ENCODE measurements around the gene KRTAP9-9. TPM values are rescaled to one million over a fixed set of nuclear protein-coding genes. Genes with fewer than 3 reads are reported as not detected.
"Not testable (repeated sequence)": the region's sequence is repeated elsewhere in the genome, so short reads cannot be mapped to it uniquely, and the experiment has no call there.

The KRTAP9-9 gene
- total RNA-seq, 1 experiment from 2014 or later: not detected

DNA sequence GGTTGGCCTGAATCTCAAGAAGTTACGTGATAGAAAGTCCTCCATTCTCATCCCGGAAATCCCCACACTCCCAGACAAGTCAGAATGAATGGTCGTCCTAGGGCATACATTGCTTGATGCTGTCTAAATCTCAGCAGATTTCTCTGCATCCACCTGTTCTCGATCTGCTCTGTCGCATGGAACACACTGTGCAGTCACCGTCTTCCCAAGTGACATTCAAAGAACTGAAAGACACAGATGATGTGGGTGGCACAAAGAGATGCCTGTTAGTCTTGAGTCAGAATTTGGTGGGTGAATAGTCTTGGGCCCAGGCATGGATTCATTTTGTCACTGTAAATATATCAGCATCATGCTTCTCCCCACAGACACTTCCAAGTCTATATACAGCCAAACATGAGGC lies 23.5 kb upstream of the KRTAP9-9 start:
- Histone ChIP-seq H3K56ac (ENCODE audit: insufficient read length, low read depth, low read length) (no peak overlapping the region), H3K27ac (ENCODE audit: insufficient read length, low read depth, low read length) (no peak overlapping the region), H3K9me3 (ENCODE audit: control insufficient read depth, low read depth, low read length) (no peaks in the 10 kb centered on the region), H2BK120ac (ENCODE audit: low read depth, low read length, poor library complexity, severe bottlenecking) (no peak overlapping the region), H3K4ac (ENCODE audit: low read depth, low read length) (no peak overlapping the region), H4K8ac (replicated peaks; ENCODE audit: insufficient read length, low read depth, low read length) (no peak overlapping the region), H3K23ac (ENCODE audit: insufficient read length, low read depth, low read length) (no peak overlapping the region), H2BK5ac (ENCODE audit: insufficient read length, low read length) (no peak overlapping the region), H3K23me2 (ENCODE audit: insufficient read length, low read depth, low read length, poor library complexity, severe bottlenecking) (no peaks in the 10 kb centered on the region), H3K27me3 (ENCODE audit: insufficient read depth, low read length) (no peaks in the 10 kb centered on the region), H2AFZ (ENCODE audit: low read length) (no peak overlapping the region), H3K4me2 (ENCODE audit: insufficient read depth, insufficient read length, low read length) (no peak overlapping the region), H2AK5ac (ENCODE audit: insufficient read length, low read length) (no peak overlapping the region), H3K18ac (ENCODE audit: insufficient read length, low read depth, low read length) (no peak overlapping the region), H4K20me1 (ENCODE audit: control insufficient read depth, insufficient read depth, insufficient read length) (no peaks in the 10 kb centered on the region), H3K14ac (ENCODE audit: insufficient read depth, low read length) (no peak overlapping the region), H2BK15ac (ENCODE audit: low read depth, low read length) (no peak overlapping the region), H3K79me1 (ENCODE audit: insufficient read depth, low read depth, low read length, poor library complexity, severe bottlenecking) (no peaks in the 10 kb centered on the region), H2BK12ac (ENCODE audit: insufficient read length, low read depth, low read length) (no peak overlapping the region), H3T11ph (ENCODE audit: low read length) (no peak overlapping the region), H4K5ac (ENCODE audit: insufficient read length, low read depth, low read length) (no peak overlapping the region), H3K9ac (ENCODE audit: extremely low read depth, insufficient read length, low read length) (no peak overlapping the region), H3K79me2 (ENCODE audit: insufficient read depth, low read length) (no peaks in the 10 kb centered on the region), H2BK20ac (ENCODE audit: low read depth, low read length, poor library complexity, severe bottlenecking) (no peak overlapping the region), H4K91ac (ENCODE audit: insufficient read length, low read depth, low read length) (no peak overlapping the region), H3K4me1 (ENCODE audit: insufficient read depth, low read length) (no peaks in the 10 kb centered on the region)
- WGBS (ENCODE audit: extremely low coverage, insufficient read length, low lambda C conversion rate): no CpG with 5 or more reads among the region's 6 CpGs
- DNase-seq: no peak
- Mint-ChIP-seq H3K4me3 (no peak overlapping the region), H3K27ac (no peak overlapping the region), H3K27me3 (ENCODE audit: low read depth) (peaks cover 5% of the 10 kb centered on the region), H3K9me3 (no peaks in the 10 kb centered on the region; a peak in 1 of 5 replicates), H3K36me3 (ENCODE audit: insufficient read depth in 1 of 3, low read depth in 3 of 3) (no peaks in the 10 kb centered on the region), H3K4me1 (peaks cover 3 to 7% of the 10 kb centered on the region in 2 experiments; a peak in 2 of 4 replicates)
- TF ChIP-seq CTCF (conservative IDR thresholded peaks at IDR 0.05): no peak

DNA sequence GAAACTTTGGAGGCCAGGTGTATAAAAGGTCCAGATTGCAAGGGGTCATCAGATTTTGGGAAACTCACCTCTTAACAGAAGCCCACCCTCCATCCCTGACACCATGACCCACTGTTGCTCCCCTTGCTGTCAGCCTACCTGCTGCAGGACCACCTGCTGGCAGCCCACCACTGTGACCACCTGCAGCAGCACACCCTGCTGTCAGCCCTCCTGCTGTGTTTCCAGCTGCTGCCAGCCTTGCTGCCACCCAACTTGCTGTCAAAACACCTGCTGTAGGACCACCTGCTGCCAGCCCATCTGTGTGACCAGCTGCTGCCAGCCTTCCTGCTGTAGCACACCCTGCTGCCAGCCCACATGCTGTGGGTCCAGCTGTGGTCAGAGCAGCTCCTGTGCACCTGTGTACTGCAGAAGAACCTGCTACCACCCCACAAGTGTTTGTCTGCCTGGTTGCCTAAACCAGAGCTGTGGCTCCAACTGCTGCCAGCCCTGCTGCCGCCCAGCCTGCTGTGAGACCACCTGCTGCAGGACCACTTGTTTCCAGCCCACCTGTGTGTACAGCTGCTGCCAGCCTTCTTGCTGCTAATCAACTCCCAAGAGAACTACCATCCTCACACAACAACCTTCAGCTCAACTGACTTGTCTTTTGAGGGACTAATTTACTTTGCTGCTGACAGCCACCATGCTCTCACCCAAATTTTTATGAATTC lies 22.6 kb upstream of the KRTAP9-9 start, which contains the start of gene KRTAP9-3:
Gene KRTAP9-3, plus strand, starts transcription at position 51 of the 707 bp plus-strand sequence. Its CDS starts 53 bp downstream, at position 104.
- H3K23me2 ChIP-seq (ENCODE audit: insufficient read length, low read depth, low read length, poor library complexity, severe bottlenecking); H3K27me3 Mint-ChIP-seq (ENCODE audit: low read depth); H3K4me2 ChIP-seq (ENCODE audit: insufficient read depth, insufficient read length, low read length); H3K27ac Mint-ChIP-seq; H3K14ac ChIP-seq (ENCODE audit: insufficient read depth, low read length); H3K79me2 ChIP-seq (ENCODE audit: insufficient read depth, low read length); H3K23ac ChIP-seq (ENCODE audit: insufficient read length, low read depth, low read length); H4K20me1 ChIP-seq (ENCODE audit: control insufficient read depth, insufficient read depth, insufficient read length); H2BK120ac ChIP-seq (ENCODE audit: low read depth, low read length, poor library complexity, severe bottlenecking); H2AFZ ChIP-seq (ENCODE audit: low read length); H2BK12ac ChIP-seq (ENCODE audit: insufficient read length, low read depth, low read length); H3K27ac ChIP-seq (ENCODE audit: insufficient read length, low read depth, low read length); H3K4me1 ChIP-seq (ENCODE audit: insufficient read depth, low read length); H3K4me1 Mint-ChIP-seq; H3K9me3 Mint-ChIP-seq; H3K9me3 ChIP-seq (ENCODE audit: control insufficient read depth, low read depth, low read length); H3T11ph ChIP-seq (ENCODE audit: low read length); H4K5ac ChIP-seq (ENCODE audit: insufficient read length, low read depth, low read length); DNase-seq; H4K91ac ChIP-seq (ENCODE audit: insufficient read length, low read depth, low read length); H4K8ac ChIP-seq (replicated peaks; ENCODE audit: insufficient read length, low read depth, low read length); H3K18ac ChIP-seq (ENCODE audit: insufficient read length, low read depth, low read length); H2AK5ac ChIP-seq (ENCODE audit: insufficient read length, low read length); H3K4ac ChIP-seq (ENCODE audit: low read depth, low read length); H2BK15ac ChIP-seq (ENCODE audit: low read depth, low read length); H2BK20ac ChIP-seq (ENCODE audit: low read depth, low read length, poor library complexity, severe bottlenecking); H3K36me3 Mint-ChIP-seq (ENCODE audit: insufficient read depth in 1 of 3, low read depth in 3 of 3); H3K4me3 Mint-ChIP-seq; H3K79me1 ChIP-seq (ENCODE audit: insufficient read depth, low read depth, low read length, poor library complexity, severe bottlenecking); H3K27me3 ChIP-seq (ENCODE audit: insufficient read depth, low read length); H2BK5ac ChIP-seq (ENCODE audit: insufficient read length, low read length); H3K56ac ChIP-seq (ENCODE audit: insufficient read length, low read depth, low read length); H3K9ac ChIP-seq (ENCODE audit: extremely low read depth, insufficient read length, low read length): not testable (repeated sequence)
- WGBS (ENCODE audit: extremely low coverage, insufficient read length, low lambda C conversion rate): no CpG with 5 or more reads among the region's 1 CpG
